Fibroblast of the aortic adventitia (primary cell): ENCODE measurements around the gene SPNS2. TPM values are rescaled to one million over a fixed set of nuclear protein-coding genes. Genes with fewer than 3 reads are reported as not detected.

ENCODE experiments used
- DNase-seq: peaks from one replicate; pipeline ENCODE4 v3.0.0-alpha.2; 2010; ENCODE audit warnings: low read depth
- H3K4me3 ChIP-seq: 2 replicates; pipeline ENCODE4 v1.5.1; 2011; ENCODE audit warnings: low read depth, mild to moderate bottlenecking, control low read depth, low read length, moderate library complexity
- CTCF ChIP-seq: IDR thresholded peaks from 2 replicates; pipeline ENCODE4 v1.5.1; 2011; ENCODE audit warnings: mild to moderate bottlenecking, low read length, control low read depth, inconsistent platforms; ENCODE audit not compliant: insufficient read depth
- total RNA-seq: library from RNA; depleted of rRNA; stranded (reverse); fragments of >200 nt; gene quantifications from 2 replicates; pipeline ENCODE4 v1.2.3, GENCODE V29; 2012; ENCODE audit warnings: low replicate concordance

SPNS2 gene
- total RNA-seq, 1 donor, result 0.27 TPM

- H3K4me3 ChIP-seq, result no peak overlapping the region
- no peak for DNase-seq
- no peak for TF ChIP-seq CTCF
Measured at GRCh38 chr17:4475463-4475862, 23.2 kb upstream of the SPNS2 start.

- DNase-seq, result no peak
- H3K4me3 ChIP-seq, result no peak overlapping the region
- no peak for TF ChIP-seq CTCF
Measured at GRCh38 chr17:4476017-4476416, 22.7 kb upstream of the SPNS2 start.

GRCh38 chr17:4476511-4477070, 22.1 kb upstream of the SPNS2 start:
- DNase-seq, result no peak
- no peak overlapping the region for H3K4me3 ChIP-seq
- TF ChIP-seq CTCF, result no peak

GRCh38 chr17:4477255-4477791, 21.4 kb upstream of the SPNS2 start:
- no peak overlapping the region for H3K4me3 ChIP-seq
- no peak for DNase-seq
- no peak for TF ChIP-seq CTCF

GRCh38 chr17:4478318-4478830, 20.3 kb upstream of the SPNS2 start:
- DNase-seq, result no peak
- no peak overlapping the region for H3K4me3 ChIP-seq
- no peak for TF ChIP-seq CTCF

GRCh38 chr17:4479340-4479981, 19.2 kb upstream of the SPNS2 start:
- no peak for TF ChIP-seq CTCF
- no peak for DNase-seq
- H3K4me3 ChIP-seq, result no peak overlapping the region
